Kidney (tissue), 14 donors: ENCODE measurements around the gene MRPL55. TPM values are rescaled to one million over a fixed set of nuclear protein-coding genes. Genes with fewer than 3 reads are reported as not detected.

Experiments
- DNase-seq, 5 donors: peaks; one replicate each; pipeline ENCODE4 v3.0.0-alpha.2; 2013 to 2020
- FAIRE-seq: peaks from 2 replicates; lab custom pipeline; 2012; peaks lifted over from hg19 to GRCh38; lab: Jason Lieb, UNC
- H3K27ac ChIP-seq, 2 donors: one replicate each; pipeline ENCODE4 v1.7.0; 2013; ENCODE audit warnings: low read depth in 2 of 2, low read length in 2 of 2, inconsistent platforms in 1 of 2
- H3K27me3 ChIP-seq: one replicate; pipeline ENCODE4 v1.7.1; 2013; ENCODE audit warnings: low read length, inconsistent platforms; ENCODE audit not compliant: control insufficient read depth, insufficient read depth
- H3K36me3 ChIP-seq, 3 donors: one replicate each; pipeline versions ENCODE4 v1.7.0 to v1.7.1; 2013; ENCODE audit warnings: low read length in 3 of 3, control low read depth in 1 of 3, inconsistent platforms in 1 of 3; ENCODE audit not compliant: insufficient read depth in 3 of 3, control insufficient read depth in 2 of 3
- H3K4me1 ChIP-seq, 3 donors: one replicate each; pipeline versions ENCODE4 v1.7.0 to v1.7.1; 2013; ENCODE audit warnings: low read length in 3 of 3, inconsistent platforms in 1 of 3, low read depth in 1 of 3; ENCODE audit not compliant: control insufficient read depth in 2 of 3, insufficient read depth in 2 of 3
- H3K4me3 ChIP-seq, 3 donors: one replicate each; pipeline versions ENCODE4 v1.7.0 to v1.8.1; 2013; ENCODE audit warnings: low read length in 3 of 3, control low read depth in 1 of 3, inconsistent platforms in 1 of 3
- H3K9ac ChIP-seq, 3 donors: one replicate each; pipeline versions ENCODE4 v1.7.0 to v1.7.1; 2013; ENCODE audit warnings: low read length in 3 of 3, control low read depth in 1 of 3, inconsistent platforms in 1 of 3
- H3K9me3 ChIP-seq, 3 donors: one replicate each; pipeline versions ENCODE4 v1.7.0 to v1.7.1; 2013; ENCODE audit warnings: low read length in 3 of 3, control low read depth in 1 of 3, inconsistent platforms in 1 of 3; ENCODE audit not compliant: control insufficient read depth in 2 of 3, insufficient read depth in 1 of 3
- intact Hi-C: fragments of 100-400 bp; cut with DNase I; formaldehyde crosslinking; loops from one replicate; pipeline ENCODE4 v1.11.1; 2022
- polyA plus RNA-seq: library from polyadenylated mRNA; stranded (reverse); fragments of 350-450 nt; fragmentation: Illumina TruSeq; extraction: RNeasy Lipid Tissue Mini Kit (QIAGEN cat#74804); gene quantifications from one replicate; pipeline ENCODE4 v1.2.3, GENCODE V29; 2014; ENCODE audit warnings: low read depth, low replicate concordance; ENCODE audit not compliant: insufficient read depth
- total RNA-seq: library from RNA; stranded (reverse); fragmentation: NEBNext Ultra II Directional; extraction: Animal tissue kit (Norgen Biotek cat#: 25700); gene quantifications from one replicate; pipeline ENCODE4 v1.2.1, GENCODE V29; 2021
- TF ChIP-seq, protein P1 (sequence below): IDR thresholded peaks from 3 replicates; pipeline ENCODE4 v1.5.1; 2012; ENCODE audit warnings: mild to moderate bottlenecking, moderate library complexity, borderline replicate concordance; ENCODE audit not compliant: insufficient read depth; ENCODE audit errors: extremely low read depth
- donor health status: control.
- donor health status: control.
- donor health status: control.
- donor health status: control.
- donor health status: control.
- donor health status: DM: yes; HTN: yes; CAD: no.
- donor health status: Normal renal cell carcinoma (clear cell type).

Gene MRPL55
- total and polyA plus RNA-seq, 2 donors from 2014 or later = 37.8 to 141 TPM

DNA sequence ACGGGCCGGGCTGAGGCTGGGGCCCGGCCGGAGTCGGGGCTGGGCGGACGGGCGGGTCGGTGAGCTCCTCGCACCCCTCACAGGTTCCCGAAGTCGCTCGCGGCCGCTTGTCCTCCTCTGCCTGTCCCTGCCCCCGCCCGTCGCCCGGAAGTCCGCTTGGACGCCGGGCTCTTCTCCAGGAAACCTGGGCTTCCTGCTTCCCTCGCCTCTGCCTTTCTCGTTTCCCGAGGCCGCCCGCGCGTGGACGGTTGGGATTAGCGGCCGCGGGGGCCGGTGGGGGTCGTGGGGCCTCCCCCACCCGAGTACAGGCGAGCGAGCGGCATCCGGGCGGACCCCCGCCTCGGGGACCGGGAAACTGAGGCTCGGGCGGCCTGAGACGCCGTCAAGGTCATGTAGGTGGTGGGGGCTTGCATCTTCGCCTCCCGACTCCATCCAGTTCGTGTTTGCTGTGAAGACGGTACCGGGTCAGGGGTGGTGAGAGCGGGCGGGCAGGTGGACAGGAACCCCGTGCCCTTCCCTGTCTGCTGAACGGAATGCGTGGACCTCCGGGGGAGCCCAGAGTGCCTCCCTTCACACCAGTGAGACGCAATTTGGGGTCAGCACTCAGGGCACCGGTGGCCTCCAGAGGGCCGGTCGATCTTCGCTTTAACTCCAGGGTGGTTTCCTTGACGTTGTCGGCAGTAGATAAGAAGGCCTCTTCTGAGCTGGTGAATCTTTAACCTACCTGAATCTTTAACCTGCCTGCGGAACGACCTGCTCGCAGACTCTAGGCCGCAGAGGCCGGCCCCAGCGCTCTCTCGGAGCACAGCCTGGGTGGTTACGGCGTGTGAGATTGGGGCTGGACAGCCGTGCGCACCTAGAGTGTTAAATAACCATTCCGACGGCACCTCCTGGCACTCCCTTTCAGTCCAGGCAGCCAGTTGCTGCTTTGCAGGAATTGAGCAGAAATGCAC is 25.9 kb downstream of the MRPL55 start:
- Histone ChIP-seq H3K9me3 (no peaks in the 10 kb centered on the region), H3K27me3 (no peaks in the 10 kb centered on the region), H3K4me3 (peak overlapping the region; percentile 70 to 97 (median 93)), H3K36me3 (no peaks in the 10 kb centered on the region), H3K9ac (peak overlapping the region; percentile 84 to 87 (median 86)), H3K27ac (peak overlapping the region; percentile 97 to 98), H3K4me1 (peaks cover 4 to 45% (median 33%) of the 10 kb centered on the region in 3 donors)
- intact Hi-C loops = no loop called here
- peak; percentile 46 to 93 (median 73) for DNase-seq
- FAIRE-seq = no peak
- TF ChIP-seq, protein P1, sequence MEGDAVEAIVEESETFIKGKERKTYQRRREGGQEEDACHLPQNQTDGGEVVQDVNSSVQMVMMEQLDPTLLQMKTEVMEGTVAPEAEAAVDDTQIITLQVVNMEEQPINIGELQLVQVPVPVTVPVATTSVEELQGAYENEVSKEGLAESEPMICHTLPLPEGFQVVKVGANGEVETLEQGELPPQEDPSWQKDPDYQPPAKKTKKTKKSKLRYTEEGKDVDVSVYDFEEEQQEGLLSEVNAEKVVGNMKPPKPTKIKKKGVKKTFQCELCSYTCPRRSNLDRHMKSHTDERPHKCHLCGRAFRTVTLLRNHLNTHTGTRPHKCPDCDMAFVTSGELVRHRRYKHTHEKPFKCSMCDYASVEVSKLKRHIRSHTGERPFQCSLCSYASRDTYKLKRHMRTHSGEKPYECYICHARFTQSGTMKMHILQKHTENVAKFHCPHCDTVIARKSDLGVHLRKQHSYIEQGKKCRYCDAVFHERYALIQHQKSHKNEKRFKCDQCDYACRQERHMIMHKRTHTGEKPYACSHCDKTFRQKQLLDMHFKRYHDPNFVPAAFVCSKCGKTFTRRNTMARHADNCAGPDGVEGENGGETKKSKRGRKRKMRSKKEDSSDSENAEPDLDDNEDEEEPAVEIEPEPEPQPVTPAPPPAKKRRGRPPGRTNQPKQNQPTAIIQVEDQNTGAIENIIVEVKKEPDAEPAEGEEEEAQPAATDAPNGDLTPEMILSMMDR = no peak

DNA sequence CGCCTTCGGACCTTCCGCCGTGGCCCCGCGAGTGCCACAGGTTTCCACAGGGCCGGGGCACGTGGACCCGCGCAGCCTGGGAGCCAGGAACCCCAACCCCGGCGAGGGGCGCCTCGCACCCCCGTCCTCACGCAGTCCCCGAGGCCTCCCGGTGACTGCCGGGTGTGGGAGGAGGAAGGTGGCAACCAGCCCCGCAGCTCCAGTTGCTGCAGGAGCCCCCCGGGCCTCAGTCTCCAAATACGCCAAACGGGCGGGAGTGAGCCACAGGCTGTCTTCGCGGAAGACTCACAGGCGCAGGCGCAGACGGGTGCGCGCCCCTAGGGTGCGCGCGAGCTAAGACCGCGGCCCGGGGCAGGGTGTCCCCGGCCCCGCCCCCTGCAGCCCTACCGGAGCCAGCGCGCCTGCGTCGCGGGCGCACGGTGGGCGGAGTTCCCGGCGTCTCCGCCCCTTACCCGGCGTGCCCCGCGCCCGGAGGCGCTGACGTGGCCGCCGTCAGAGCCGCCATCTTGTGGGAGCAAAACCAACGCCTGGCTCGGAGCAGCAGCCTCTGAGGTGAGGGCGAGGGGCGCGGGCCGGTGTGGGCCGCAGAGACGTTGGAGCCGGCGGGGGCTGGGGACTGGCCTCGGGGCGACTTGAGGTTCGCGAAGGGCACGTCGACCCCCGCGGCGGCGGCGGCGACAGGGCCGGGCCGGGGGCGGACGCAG is 26.7 kb downstream of the MRPL55 start, which contains the start of gene ARF1:
Gene ARF1, plus strand, starts transcription at position 495 of the 704 bp plus-strand sequence. CDS start 14,407 bp downstream, outside the sequence.
- TF ChIP-seq, protein P1 = no peak
- Histone ChIP-seq H3K4me3 (peak within 1 kb of the TSS; percentile 70 to 97 (median 93)), H3K4me1 (peaks cover 4 to 38% (median 25%) of the 10 kb centered on the region in 3 donors), H3K36me3 (no peaks in the 10 kb centered on the region), H3K27ac (peak within 1 kb of the TSS; percentile 97 to 98), H3K27me3 (no peaks in the 10 kb centered on the region), H3K9me3 (no peaks in the 10 kb centered on the region), H3K9ac (peak within 1 kb of the TSS; percentile 84 to 87 (median 86))
- DNase-seq (peak; percentile 93 to 98 (median 96)), FAIRE-seq (no peak)
- intact Hi-C loops = no loop called here

GRCh38 chr1:228081578-228082213 is 27.4 kb downstream of the MRPL55 start:
- Histone ChIP-seq H3K9me3 (no peaks in the 10 kb centered on the region), H3K36me3 (no peaks in the 10 kb centered on the region), H3K4me3 (peak overlapping the region; percentile 53 to 97 (median 84)), H3K4me1 (peaks cover 4 to 35% (median 19%) of the 10 kb centered on the region in 3 donors), H3K27me3 (no peaks in the 10 kb centered on the region), H3K27ac (no peak overlapping the region), H3K9ac (peak overlapping the region; percentile 43 to 82 (median 76))
- intact Hi-C loops = no loop called here
- DNase-seq (peak in 3 of 5 donors; percentile 20 to 74 (median 49)), FAIRE-seq (no peak)
- TF ChIP-seq, protein P1 = no peak
